Activated CD4-positive, alpha-beta T cell treated with anti-CD3 and anti-CD28 coated beads, Interleukin-2, amount 10 ng/mL, durations not matched to agents 24 days and 14 days (primary cell): ENCODE data around the gene SLC6A19. TPM values are rescaled to one million over a fixed set of nuclear protein-coding genes. Genes with fewer than 3 reads are reported as not detected.

Experiments
- DNase-seq: peaks from one replicate; pipeline ENCODE4 v3.0.0; 2022
- H3K27ac Mint-ChIP-seq: one replicate; pipeline ENCODE4 v1.8.0; 2022; ENCODE audit warnings: mild to moderate bottlenecking, mixed read lengths
- H3K27me3 Mint-ChIP-seq: one replicate; pipeline ENCODE4 v1.8.0; 2022; ENCODE audit warnings: mixed read lengths
- H3K36me3 Mint-ChIP-seq: one replicate; pipeline ENCODE4 v1.8.0; 2022; ENCODE audit warnings: low read depth, mild to moderate bottlenecking, mixed read lengths
- H3K4me1 Mint-ChIP-seq: one replicate; pipeline ENCODE4 v1.8.0; 2021; ENCODE audit warnings: mixed read lengths
- H3K4me3 Mint-ChIP-seq: one replicate; pipeline ENCODE4 v1.8.0; 2022; ENCODE audit warnings: mild to moderate bottlenecking, moderate library complexity, mixed read lengths
- H3K9me3 Mint-ChIP-seq: one replicate; pipeline ENCODE4 v1.8.0; 2021; ENCODE audit warnings: mixed read lengths
- intact Hi-C: fragments of 100-400 bp; cut with micrococcal nuclease; formaldehyde crosslinking; loops from one replicate; pipeline ENCODE4 v1.15.1; 2023
- total RNA-seq: library from RNA; stranded (reverse); gene quantifications from 2 replicates; pipeline ENCODE4 v1.2.3, GENCODE V29; 2022

The SLC6A19 gene
- total RNA-seq, 1 donor from 2014 or later = not detected

DNA sequence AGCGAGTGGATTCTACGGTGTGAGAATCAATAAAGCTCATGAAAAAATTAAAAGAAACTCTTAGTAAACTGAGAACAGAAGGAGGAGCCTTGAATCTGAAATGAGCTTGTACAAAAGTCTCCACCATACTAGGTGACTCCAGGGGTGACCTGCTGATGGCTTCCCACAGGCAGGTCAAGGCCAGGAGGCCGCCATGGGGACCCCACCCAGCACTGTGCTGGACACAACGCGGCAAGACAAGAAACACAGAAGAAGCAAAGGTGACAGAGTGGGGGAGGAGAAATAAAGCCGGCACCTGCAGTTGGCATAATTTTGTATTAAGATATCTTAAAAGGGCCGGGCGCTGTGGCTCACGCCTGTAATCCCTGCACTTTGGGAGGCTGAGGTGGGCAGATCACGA, 12.1 kb upstream of the SLC6A19 start:
- H3K4me1 Mint-ChIP-seq = no peaks in the 10 kb centered on the region
- H3K27me3 Mint-ChIP-seq = peaks cover 19% of the 10 kb centered on the region
- no peak overlapping the region for H3K4me3 Mint-ChIP-seq
- H3K36me3 Mint-ChIP-seq = no peaks in the 10 kb centered on the region
- peak; percentile 26 for DNase-seq
- no peak overlapping the region for H3K27ac Mint-ChIP-seq
- intact Hi-C loops = no loop called here
- no peaks in the 10 kb centered on the region for H3K9me3 Mint-ChIP-seq

DNA sequence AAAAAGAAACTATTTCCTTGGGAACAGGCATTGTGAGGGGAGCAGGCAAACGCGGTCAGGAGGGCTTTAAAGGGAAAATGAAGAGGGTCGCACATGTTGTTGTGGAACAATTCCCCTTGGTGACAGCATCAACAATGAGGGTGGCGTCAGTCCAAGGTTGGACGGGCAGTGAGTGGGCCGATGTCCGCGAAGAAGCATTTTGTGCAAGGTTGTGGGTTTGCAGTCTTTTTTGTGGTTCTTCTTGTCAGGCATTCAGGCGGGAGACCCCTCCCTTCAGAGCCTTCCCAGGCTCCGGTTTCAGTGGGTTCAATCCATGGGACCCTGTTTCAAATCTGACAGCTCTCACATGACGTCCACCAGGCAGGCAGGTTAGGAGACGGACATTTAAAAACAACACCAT, 11.1 kb upstream of the SLC6A19 start:
- H3K4me1 Mint-ChIP-seq = no peaks in the 10 kb centered on the region
- peaks cover 19% of the 10 kb centered on the region for H3K27me3 Mint-ChIP-seq
- H3K36me3 Mint-ChIP-seq = no peaks in the 10 kb centered on the region
- H3K4me3 Mint-ChIP-seq = no peak overlapping the region
- no peak overlapping the region for H3K27ac Mint-ChIP-seq
- H3K9me3 Mint-ChIP-seq = no peaks in the 10 kb centered on the region
- DNase-seq = peak; percentile 20
- intact Hi-C loops = no loop called here

DNA sequence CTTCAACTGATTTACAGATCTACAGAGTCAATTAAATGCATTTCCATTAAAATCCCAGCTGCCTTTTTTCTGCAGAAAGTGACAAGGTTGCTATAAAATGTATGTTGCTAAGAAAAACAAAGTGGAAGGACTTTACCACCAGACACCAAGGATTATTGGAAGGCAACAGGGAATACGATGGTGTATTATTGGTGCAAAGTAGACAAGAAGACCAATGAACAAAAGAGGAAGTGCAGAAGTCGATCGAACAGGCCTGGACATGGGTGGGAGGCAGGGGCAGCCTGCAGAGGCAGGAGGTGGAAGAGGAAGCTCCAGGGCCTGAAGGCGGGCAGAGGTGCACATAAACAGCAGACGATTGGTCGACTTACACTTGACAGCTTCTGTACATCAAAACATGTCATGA, 10.6 kb upstream of the SLC6A19 start:
- no peaks in the 10 kb centered on the region for H3K36me3 Mint-ChIP-seq
- no peaks in the 10 kb centered on the region for H3K9me3 Mint-ChIP-seq
- no peak overlapping the region for H3K27ac Mint-ChIP-seq
- no peak overlapping the region for H3K4me3 Mint-ChIP-seq
- H3K4me1 Mint-ChIP-seq = no peaks in the 10 kb centered on the region
- intact Hi-C loops = no loop called here
- DNase-seq = peak; percentile 38
- peaks cover 19% of the 10 kb centered on the region for H3K27me3 Mint-ChIP-seq

DNA sequence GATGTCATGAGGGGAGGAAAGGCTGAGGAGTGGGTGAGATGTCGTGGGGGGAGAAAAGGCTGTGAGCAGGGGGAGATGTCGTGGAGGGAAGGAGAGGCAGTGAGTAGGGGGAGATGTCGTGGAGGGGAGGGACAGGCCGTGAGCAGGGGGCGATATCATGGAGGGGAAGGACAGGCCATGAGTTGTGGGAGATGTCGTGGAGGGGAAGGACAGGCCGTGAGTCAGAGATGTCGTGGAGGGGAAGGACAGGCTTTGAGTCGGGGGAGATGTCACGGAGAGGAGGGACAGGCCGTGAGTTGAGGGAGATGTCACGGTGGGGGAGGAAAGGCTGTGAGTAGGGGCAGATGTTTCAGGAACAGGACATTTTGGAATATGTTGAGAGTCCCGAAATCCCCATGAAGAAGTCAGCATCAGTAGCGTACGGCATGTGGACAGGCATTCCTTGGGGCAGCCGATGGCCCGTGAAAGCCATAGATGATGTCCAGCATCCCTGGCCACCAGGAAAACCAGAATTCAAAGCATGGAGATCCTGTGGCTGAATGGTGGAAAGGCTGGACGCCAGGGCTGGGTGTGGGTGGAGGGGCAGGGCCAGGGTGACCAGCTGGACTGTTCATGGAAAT, 8.3 kb upstream of the SLC6A19 start:
- Mint-ChIP-seq H3K27ac (no peak overlapping the region), H3K4me1 (no peaks in the 10 kb centered on the region), H3K9me3 (no peaks in the 10 kb centered on the region), H3K27me3 (peaks cover 21% of the 10 kb centered on the region), H3K4me3 (no peak overlapping the region), H3K36me3 (no peaks in the 10 kb centered on the region)
- intact Hi-C loops = no loop called here
- no peak for DNase-seq

DNA sequence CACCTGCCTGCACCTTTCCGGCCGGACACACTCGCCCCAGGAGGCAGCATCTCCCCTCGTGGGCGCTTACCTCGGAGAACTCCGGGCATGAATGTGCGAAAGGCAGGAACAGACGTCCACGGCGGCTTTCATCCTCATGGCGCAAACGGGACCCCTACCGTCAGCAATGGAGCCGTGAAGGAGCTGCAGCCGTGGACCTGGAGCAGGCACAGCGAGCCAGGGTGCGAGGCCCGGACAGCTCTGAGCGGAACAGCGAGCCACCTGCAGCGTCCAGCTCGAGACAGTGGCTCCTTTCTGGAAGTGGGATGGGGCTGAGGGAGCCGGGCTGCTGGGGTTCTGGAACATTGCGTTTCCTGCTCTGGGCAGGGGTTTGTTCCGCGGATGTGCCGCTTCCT, 7.8 kb upstream of the SLC6A19 start:
- no peak for DNase-seq
- Mint-ChIP-seq H3K27ac (no peak overlapping the region), H3K27me3 (peaks cover 21% of the 10 kb centered on the region), H3K4me1 (no peaks in the 10 kb centered on the region), H3K36me3 (no peaks in the 10 kb centered on the region), H3K9me3 (no peaks in the 10 kb centered on the region), H3K4me3 (no peak overlapping the region)
- intact Hi-C loops = no loop called here

DNA sequence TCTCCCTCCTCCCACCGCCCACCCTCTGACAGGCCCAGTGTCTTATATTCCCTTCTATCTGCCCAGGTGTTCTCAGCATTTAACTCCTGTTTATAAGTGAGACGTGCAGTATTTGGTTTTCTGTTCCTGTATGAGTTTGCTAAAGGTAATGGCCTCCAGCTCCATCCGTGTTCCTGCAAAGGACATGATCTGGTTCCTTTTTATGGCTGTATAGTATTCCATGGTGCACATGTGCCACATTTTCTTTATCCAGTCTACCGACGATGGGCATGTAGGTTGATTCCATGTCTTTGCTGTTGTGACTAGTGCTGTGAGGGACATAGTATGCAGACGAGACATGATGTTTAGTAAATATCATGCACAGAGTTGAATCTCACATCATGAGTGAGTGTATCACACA, 7.0 kb upstream of the SLC6A19 start:
- Mint-ChIP-seq H3K36me3 (no peaks in the 10 kb centered on the region), H3K27ac (no peak overlapping the region), H3K9me3 (no peaks in the 10 kb centered on the region), H3K4me3 (no peak overlapping the region), H3K4me1 (no peaks in the 10 kb centered on the region), H3K27me3 (peaks cover 19% of the 10 kb centered on the region)
- no peak for DNase-seq
- intact Hi-C loops = no loop called here

DNA sequence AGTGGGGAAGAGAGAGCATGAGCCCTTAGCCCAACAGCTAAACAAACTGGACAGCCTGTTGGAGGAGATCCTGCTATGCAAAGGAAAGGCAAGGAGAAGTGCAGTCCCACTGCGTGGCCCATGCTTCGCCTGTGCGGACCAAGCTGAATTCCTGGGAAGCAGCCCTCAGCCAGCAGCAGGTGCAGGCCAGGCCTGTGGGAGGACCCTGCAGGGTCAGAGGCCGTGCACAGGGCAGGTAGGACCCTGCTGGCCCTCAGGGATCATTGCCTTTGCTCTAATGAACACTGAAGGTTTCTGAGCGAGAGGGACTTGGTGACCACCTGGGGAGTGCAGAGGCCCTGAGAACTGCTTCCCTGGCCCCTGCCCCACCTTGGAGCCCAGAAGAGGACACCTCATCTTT, 6.0 kb upstream of the SLC6A19 start:
- DNase-seq = no peak
- H3K4me1 Mint-ChIP-seq = no peaks in the 10 kb centered on the region
- H3K4me3 Mint-ChIP-seq = no peak overlapping the region
- H3K36me3 Mint-ChIP-seq = no peaks in the 10 kb centered on the region
- intact Hi-C loops = no loop called here
- no peaks in the 10 kb centered on the region for H3K9me3 Mint-ChIP-seq
- H3K27ac Mint-ChIP-seq = no peak overlapping the region
- H3K27me3 Mint-ChIP-seq = peaks cover 15% of the 10 kb centered on the region

DNA sequence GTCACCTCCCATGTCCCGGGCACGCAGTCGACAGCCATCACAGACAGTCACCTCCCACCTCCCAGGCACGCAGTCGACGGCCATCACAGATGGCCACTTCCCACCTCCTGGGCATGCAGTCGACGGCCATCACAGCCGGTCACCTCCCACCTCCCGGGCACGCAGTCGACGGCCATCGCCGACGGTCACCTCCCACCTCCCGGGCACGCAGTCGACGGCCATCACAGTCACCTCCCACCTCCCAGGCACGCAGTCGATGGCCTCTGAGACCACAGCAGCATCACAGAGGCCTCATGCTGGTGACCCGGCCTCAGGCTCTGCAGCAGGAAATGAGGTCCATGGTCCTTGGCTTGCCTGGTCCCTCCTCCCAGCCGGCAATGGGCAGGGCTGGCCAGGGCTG, 5.5 kb upstream of the SLC6A19 start:
- intact Hi-C loops = no loop called here
- Mint-ChIP-seq H3K27ac (no peak overlapping the region), H3K27me3 (peaks cover 10% of the 10 kb centered on the region), H3K4me1 (no peaks in the 10 kb centered on the region), H3K36me3 (no peaks in the 10 kb centered on the region), H3K4me3 (no peak overlapping the region), H3K9me3 (no peaks in the 10 kb centered on the region)
- no peak for DNase-seq

DNA sequence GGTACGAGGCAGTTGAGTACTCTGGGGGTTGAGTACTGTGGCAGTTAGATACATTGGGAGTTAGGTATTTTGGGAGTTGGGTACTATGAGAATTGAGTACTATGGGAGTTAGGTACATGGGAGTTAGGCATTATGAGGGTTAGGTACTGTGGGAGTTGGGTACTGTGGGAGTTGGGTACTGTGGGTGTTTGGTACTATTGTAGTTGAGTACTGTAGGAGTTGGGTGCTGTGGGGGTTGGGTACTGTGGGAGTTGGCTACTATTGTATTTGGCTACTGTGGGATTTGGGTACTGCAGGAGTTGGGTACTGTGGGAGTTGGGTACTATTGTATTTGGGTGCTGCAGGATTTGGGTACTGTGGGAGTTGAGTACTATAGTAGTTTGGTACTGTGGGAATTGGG, 4.8 kb upstream of the SLC6A19 start:
- Mint-ChIP-seq H3K27me3 (peaks cover 8% of the 10 kb centered on the region), H3K9me3 (no peaks in the 10 kb centered on the region), H3K36me3 (no peaks in the 10 kb centered on the region), H3K4me3 (no peak overlapping the region), H3K4me1 (no peaks in the 10 kb centered on the region), H3K27ac (no peak overlapping the region)
- intact Hi-C loops = no loop called here
- DNase-seq = no peak

DNA sequence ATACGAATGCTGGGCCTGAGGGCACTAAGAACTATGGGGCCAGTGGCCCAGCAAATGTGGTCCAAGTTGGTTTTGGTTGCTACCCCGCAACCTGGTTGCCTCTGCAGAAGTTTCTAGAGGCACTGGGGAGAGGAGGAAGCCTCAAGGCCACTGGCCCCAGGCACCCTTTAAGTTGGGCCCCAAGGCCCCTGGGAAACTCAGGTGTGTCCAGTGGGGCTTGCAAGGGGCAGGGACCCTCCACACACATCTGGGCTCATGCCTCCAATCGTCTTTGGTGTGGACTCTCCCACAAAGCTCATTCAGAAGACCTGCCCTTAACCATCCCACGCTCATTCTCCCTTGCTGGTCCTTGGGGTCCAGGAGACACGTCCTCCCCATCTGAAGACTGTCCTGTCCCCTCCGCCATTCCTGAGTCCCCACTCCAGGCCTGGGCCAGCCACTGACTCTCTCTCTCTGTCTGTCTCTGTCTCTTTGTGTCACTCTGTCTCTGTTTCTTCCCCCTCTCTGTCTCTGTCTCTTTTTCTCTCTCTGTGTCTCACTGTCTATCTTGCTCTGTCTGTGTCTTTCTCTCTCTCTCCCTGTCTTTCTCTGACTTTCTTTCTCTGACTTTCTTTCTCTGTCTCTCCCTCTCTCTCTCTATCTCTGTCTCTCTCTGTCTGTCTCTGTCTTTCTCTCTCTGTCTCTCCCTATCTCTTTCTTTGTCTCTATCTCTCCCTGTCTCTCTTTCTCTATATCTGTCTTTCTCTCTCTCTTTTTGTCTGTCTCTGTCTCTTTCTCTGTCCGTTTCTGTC, 3.3 kb upstream of the SLC6A19 start:
- Mint-ChIP-seq H3K4me3 (no peak overlapping the region), H3K36me3 (no peaks in the 10 kb centered on the region), H3K9me3 (no peaks in the 10 kb centered on the region), H3K27me3 (peaks cover 2% of the 10 kb centered on the region), H3K27ac (no peak overlapping the region), H3K4me1 (no peaks in the 10 kb centered on the region)
- intact Hi-C loops = no loop called here
- DNase-seq = no peak

DNA sequence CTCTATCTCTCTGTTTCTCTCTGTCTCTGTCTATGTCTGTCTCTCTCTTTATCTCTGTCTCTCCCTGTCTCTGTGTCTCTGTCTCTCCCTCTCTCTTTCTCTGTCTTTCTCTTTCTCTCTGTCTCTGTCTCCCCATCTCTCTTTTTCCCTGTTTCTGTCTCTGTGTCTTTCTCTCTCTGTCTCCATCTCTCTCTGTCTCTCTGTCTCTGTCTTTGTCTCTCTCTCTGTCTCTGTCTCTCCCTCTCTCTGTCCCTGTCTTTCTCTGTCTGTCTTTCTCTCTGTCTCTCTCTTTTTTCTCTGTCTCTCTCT, 2.1 kb upstream of the SLC6A19 start:
- H3K9me3 Mint-ChIP-seq = no peaks in the 10 kb centered on the region
- H3K27me3 Mint-ChIP-seq = peaks cover 2% of the 10 kb centered on the region
- no peaks in the 10 kb centered on the region for H3K4me1 Mint-ChIP-seq
- intact Hi-C loops = no loop called here
- no peaks in the 10 kb centered on the region for H3K36me3 Mint-ChIP-seq
- no peak overlapping the region for H3K4me3 Mint-ChIP-seq
- DNase-seq = no peak
- H3K27ac Mint-ChIP-seq = no peak overlapping the region

DNA sequence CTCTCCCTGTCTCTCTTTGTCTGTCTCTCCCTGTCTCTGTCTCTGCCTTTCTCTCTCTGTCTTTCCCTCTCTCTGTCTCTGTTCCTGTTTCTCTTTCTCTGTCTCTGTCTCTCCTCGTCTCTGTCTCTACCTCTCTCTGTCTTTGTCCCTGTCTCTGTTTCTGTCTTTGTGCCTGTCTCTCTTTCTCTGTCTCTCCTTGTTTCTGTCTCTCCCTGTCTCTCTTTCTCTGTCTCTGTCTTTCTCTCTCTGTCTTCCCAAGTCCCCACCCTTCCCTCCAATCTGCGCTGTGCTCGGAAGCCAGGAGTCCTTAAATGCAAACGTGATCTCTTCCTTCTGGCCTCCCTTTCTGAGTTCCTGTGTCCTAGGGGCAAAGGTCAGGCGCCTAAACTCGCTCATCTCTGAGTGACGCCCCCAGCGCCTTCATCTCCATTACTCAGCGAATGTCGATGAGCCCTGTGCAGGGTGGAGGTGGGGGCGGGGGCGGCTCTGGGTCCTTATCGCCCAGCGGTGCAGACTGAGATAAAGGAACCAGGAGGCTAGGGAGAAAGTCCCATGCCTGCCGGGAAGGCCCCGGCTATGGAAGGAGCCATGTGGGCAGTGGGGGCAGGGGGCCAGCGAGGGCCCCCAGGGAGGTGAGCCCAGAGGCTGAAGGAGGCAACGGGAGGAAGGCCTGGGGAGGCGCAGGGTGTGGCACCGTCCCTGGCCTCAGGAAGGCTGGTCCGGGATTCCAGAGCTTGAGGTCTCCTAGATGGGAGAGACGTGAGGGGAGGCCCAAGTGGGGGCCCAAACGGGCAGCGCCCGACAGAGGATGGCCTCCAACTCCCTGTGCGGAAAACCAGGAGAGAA, 1.5 kb upstream of the SLC6A19 start:
- Mint-ChIP-seq H3K4me3 (no peak overlapping the region), H3K27ac (no peak overlapping the region), H3K27me3 (peaks cover 2% of the 10 kb centered on the region), H3K36me3 (no peaks in the 10 kb centered on the region), H3K9me3 (no peaks in the 10 kb centered on the region), H3K4me1 (no peaks in the 10 kb centered on the region)
- intact Hi-C loops = no loop called here
- no peak for DNase-seq

DNA sequence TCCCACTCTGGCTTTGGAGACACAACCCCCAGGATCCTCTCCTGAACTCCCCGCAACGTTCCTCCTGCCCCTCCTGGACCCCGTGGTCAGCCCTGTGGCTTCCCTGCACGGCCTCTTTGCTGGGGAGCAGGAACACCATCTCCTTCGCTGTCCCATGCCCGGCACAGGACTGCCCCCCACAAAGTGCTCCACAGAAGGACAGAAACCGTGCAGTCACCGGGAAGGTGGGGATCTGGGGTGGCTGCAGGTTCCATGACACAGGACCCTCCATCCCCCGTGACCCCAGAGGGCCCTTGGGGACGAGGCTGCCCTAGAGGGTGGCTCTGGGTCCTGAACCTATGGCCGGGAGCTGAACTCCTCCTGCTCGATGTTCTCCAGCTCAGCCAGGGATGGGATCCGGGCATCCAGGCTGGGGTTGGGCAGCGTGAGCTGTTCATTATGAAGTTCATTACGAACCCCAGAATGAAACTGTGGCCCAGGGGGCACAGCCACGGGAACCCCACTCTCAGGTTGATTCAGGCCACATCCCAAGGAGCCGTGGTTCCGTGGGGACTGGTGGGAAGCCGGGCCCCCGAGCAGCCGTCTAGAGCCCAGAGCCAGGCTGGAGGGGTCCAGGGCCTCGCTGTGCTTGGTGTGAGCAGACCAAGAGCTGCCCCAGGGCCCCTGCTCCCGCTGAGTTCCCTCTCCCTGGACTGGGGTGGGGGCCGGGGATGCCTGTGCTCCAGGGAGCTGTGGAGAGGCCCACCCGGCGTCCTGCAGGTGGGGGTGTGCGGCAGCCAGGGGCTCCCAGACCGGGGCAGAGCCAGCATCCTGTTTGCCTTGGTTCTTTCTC, 684 bp upstream of the SLC6A19 start:
- Mint-ChIP-seq H3K27me3 (peaks cover 2% of the 10 kb centered on the region), H3K36me3 (no peaks in the 10 kb centered on the region), H3K4me3 (no peak overlapping the region), H3K4me1 (no peaks in the 10 kb centered on the region), H3K9me3 (no peaks in the 10 kb centered on the region), H3K27ac (no peak overlapping the region)
- DNase-seq = no peak
- intact Hi-C loops = no loop called here
